Upper lobe of left lung (tissue), 6 donors: Measurements from ENCODE around the gene NF2. TPM values are rescaled to one million over a fixed set of nuclear protein-coding genes. Genes with fewer than 3 reads are reported as not detected.

Experiments used
- ATAC-seq, 2 donors: fragments of 200-7000 bp; cut with Tn5 transposase; one replicate each; pipeline ENCODE4 v1.9.1; 2022; ENCODE audit warnings: mild to moderate bottlenecking in 2 of 2, moderate library complexity in 2 of 2; ENCODE audit not compliant: low FRiP score in 2 of 2
- DNase-seq, 2 donors: peaks; one replicate each; pipeline ENCODE4 v3.0.0-alpha.2; 2019 to 2020
- H3K27ac ChIP-seq, 4 donors: fragments of 200-600 bp; sonication (generic); one replicate each; pipeline ENCODE4 v1.5.1; 2016 to 2019
- H3K27me3 ChIP-seq, 4 donors: fragments of 200-600 bp; sonication (generic); one replicate each; pipeline ENCODE4 v1.5.1; 2017 to 2019
- H3K36me3 ChIP-seq, 4 donors: fragments of 200-600 bp; sonication (generic); one replicate each; pipeline ENCODE4 v1.5.1; 2016 to 2019
- H3K4me1 ChIP-seq, 4 donors: fragments of 200-600 bp; sonication (generic); one replicate each; pipeline ENCODE4 v1.5.1; 2018 to 2019
- H3K4me3 ChIP-seq, 4 donors: fragments of 200-600 bp; sonication (generic); one replicate each; pipeline ENCODE4 v1.5.1; 2017 to 2019; ENCODE audit warnings: mild to moderate bottlenecking in 2 of 4, moderate library complexity in 1 of 4
- H3K9me3 ChIP-seq, 4 donors: fragments of 200-600 bp; sonication (generic); one replicate each; pipeline ENCODE4 v1.5.1; 2018 to 2019
- EP300 ChIP-seq, 4 donors: sonication (generic); formaldehyde crosslinking; IDR thresholded peaks; one replicate each; pipeline ENCODE4 v1.5.1; 2017; ENCODE audit warnings: antibody characterized with exemption in 4 of 4, control low read depth in 2 of 4
- POLR2A ChIP-seq, 4 donors: fragments of 450-650 bp; IDR thresholded peaks; one replicate each; pipeline ENCODE4 v1.5.1; 2016 to 2017; ENCODE audit warnings: antibody characterized with exemption in 4 of 4, mild to moderate bottlenecking in 2 of 4
- POLR2AphosphoS5 ChIP-seq, 2 donors: sonication (generic); formaldehyde crosslinking; IDR thresholded peaks; one replicate each; pipeline ENCODE4 v1.5.1; 2017; ENCODE audit warnings: antibody characterized with exemption in 2 of 2
- WGBS, 2 donors: methylation state at CpG; one replicate each; pipeline ENCODE4 v1.1.5; 2017 to 2018; 5-methylcytosine and 5-hydroxymethylcytosine counted together
- total RNA-seq, 6 donors: library from RNA; depleted of rRNA in 4 of 6; stranded (reverse); fragments of >200 nt in 4 of 6; gene quantifications; one replicate each; pipeline versions ENCODE4 v1.1.0 to v1.2.1, GENCODE V29; 2016 to 2021
- TF ChIP-seq, protein P1 (sequence below), 6 experiments: fragments of 450-650 bp in 4 of 6; fragments of 200-600 bp in 2 of 6; sonication (generic) in 2 of 6; IDR thresholded peaks; one replicate each; pipeline ENCODE4 v1.5.1; 2016 to 2019; ENCODE audit warnings: antibody characterized with exemption in 6 of 6
- donor health status: DM: no; HTN: no; CAD: no; lungs with moderate emphysema.
- donor health status: DM: no; HTN: yes; CAD: no; lungs with severe emphysema.

NF2 gene
- total RNA-seq, 6 donors from 2014 or later, result 31.2 to 43.8 (median 41.3) TPM

DNA sequence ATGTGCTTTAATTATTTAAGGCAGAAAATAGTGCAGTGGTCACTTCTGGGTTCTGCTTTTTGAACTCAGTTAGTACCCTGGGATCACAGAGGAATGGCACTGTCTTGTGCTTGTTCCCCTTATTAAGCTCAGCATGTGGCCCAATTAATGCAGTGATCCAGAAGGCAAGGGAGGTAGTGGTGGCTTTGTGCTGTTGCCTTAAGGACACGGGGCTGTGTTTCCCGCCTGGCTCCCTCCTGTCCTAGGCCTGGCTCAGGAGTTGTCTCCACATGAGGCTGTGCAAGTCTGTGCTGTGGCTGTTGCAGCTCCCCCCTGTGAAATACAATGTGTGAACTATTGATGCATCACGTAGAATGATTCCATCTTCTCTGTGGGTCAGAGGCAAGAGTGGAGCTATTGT, 67.2 kb downstream of the NF2 start:
- Histone ChIP-seq H3K4me1 (no peaks in the 10 kb centered on the region), H3K27me3 (no peaks in the 10 kb centered on the region), H3K36me3 (peaks cover 39 to 87% (median 61%) of the 10 kb centered on the region in 4 donors), H3K4me3 (no peak overlapping the region), H3K9me3 (no peaks in the 10 kb centered on the region), H3K27ac (no peak overlapping the region)
- DNase-seq (no peak), ATAC-seq (no peak)
- 90 to 95% methylated on average over 3 of the region's 3 CpGs for whole genome bisulfite sequencing, 2 donors
- no peak for TF ChIP-seq POLR2AphosphoS5 (IDR thresholded peaks at IDR 0.05)
- no peak for TF ChIP-seq EP300 (IDR thresholded peaks at IDR 0.05)
- TF ChIP-seq, protein P1, sequence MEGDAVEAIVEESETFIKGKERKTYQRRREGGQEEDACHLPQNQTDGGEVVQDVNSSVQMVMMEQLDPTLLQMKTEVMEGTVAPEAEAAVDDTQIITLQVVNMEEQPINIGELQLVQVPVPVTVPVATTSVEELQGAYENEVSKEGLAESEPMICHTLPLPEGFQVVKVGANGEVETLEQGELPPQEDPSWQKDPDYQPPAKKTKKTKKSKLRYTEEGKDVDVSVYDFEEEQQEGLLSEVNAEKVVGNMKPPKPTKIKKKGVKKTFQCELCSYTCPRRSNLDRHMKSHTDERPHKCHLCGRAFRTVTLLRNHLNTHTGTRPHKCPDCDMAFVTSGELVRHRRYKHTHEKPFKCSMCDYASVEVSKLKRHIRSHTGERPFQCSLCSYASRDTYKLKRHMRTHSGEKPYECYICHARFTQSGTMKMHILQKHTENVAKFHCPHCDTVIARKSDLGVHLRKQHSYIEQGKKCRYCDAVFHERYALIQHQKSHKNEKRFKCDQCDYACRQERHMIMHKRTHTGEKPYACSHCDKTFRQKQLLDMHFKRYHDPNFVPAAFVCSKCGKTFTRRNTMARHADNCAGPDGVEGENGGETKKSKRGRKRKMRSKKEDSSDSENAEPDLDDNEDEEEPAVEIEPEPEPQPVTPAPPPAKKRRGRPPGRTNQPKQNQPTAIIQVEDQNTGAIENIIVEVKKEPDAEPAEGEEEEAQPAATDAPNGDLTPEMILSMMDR (IDR thresholded peaks at IDR 0.05), result no peak
- TF ChIP-seq POLR2A (IDR thresholded peaks at IDR 0.05), result no peak

DNA sequence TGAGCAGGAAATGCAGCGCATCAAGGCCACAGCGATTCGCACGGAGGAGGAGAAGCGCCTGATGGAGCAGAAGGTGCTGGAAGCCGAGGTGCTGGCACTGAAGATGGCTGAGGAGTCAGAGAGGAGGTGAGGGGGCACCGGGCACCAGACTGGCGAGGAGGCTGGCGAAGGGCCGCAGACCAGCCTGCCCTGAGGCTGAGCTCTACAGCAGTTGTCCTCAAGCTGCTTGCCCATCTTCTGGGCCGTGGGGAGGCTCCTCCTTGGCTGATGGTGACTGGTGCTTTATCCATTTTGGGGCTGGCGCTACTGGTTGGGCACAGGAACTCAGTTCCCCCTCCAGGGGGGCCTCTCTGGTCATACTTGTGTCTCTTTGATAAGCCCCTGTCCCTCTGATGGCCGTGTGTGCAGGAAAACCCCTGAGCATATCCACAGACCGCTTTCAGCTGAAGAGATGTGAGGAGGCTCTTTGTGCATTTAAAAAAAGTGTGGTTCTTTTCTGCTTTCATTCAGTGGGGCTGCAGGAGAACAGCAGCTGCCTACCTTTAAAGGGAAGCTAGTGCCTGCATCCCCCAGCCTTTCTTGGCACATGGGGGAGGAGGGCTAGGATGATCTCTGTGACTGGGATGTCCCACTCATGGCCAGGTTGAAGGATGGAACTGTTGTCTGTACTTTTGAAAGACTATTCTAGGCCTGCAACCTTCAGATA, 70.1 kb downstream of the NF2 start:
- ATAC-seq (no peak), DNase-seq (no peak)
- Histone ChIP-seq H3K36me3 (peaks cover 47 to 99% (median 79%) of the 10 kb centered on the region in 4 donors), H3K9me3 (no peaks in the 10 kb centered on the region), H3K27me3 (no peaks in the 10 kb centered on the region), H3K4me1 (no peaks in the 10 kb centered on the region), H3K27ac (no peak overlapping the region), H3K4me3 (no peak overlapping the region)
- 94 to 96% methylated on average over 14 of the region's 14 CpGs for WGBS, 2 donors
- no peak for TF ChIP-seq POLR2A (IDR thresholded peaks at IDR 0.05)
- TF ChIP-seq POLR2AphosphoS5 (IDR thresholded peaks at IDR 0.05), result no peak
- no peak for TF ChIP-seq EP300 (IDR thresholded peaks at IDR 0.05)

DNA sequence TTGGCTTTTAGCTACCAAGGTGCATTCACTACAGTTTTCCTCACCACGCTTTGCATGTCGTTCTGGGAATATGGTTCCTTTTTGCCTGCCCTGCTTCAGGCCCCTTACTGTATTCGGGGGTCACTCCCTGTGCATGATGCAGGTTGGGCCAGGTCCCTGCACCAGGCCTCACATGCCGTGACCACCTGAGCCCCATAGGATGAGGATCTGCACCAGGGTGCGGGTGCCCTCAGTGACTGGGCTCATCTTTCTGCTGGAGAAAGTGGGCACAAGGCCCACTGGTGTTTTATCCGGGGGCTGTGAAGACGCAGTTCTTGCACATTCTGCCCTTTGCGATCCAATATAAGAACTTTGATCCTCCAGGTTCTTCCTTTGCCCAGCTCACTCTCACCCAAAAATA, 70.7 kb downstream of the NF2 start:
- ATAC-seq, result no peak
- no peak overlapping the region for H3K4me3 ChIP-seq
- H3K9me3 ChIP-seq, result no peaks in the 10 kb centered on the region
- DNase-seq, result no peak
- H3K27ac ChIP-seq, result no peak overlapping the region
- TF ChIP-seq POLR2A (IDR thresholded peaks at IDR 0.05) (no peak), POLR2AphosphoS5 (IDR thresholded peaks at IDR 0.05) (no peak), EP300 (IDR thresholded peaks at IDR 0.05) (no peak)
- TF ChIP-seq, protein P1 (IDR thresholded peaks at IDR 0.05), result no peak
- WGBS, 2 donors, result 93 to 97% methylated on average over 7 to 8 of the region's 8 CpGs
- H3K27me3 ChIP-seq, result no peaks in the 10 kb centered on the region
- H3K4me1 ChIP-seq, result no peaks in the 10 kb centered on the region
- peaks cover 49 to 99% (median 77%) of the 10 kb centered on the region in 4 donors for H3K36me3 ChIP-seq

DNA sequence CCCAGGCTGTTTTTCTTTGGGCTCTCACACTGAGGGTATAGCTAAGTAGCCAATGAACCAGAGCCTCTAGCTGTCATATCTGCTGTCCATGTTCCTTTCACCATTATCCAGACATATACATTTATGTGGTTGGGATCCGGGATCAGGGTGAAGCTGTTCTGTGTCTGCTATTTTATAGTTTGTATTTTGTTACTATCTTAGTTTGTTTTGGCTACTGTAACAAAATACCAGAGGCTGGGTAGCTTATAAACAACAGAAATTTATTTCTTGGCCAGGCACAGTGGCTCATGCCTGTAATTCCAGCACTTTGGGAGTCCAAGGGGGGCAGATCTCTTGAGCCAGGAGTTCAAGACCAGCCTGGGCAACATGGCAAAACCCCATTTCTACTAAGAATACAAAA, 75.9 kb downstream of the NF2 start:
- Histone ChIP-seq H3K36me3 (peaks cover 42 to 100% (median 83%) of the 10 kb centered on the region in 4 donors), H3K27ac (no peak overlapping the region), H3K9me3 (no peaks in the 10 kb centered on the region), H3K27me3 (no peaks in the 10 kb centered on the region), H3K4me3 (no peak overlapping the region), H3K4me1 (no peaks in the 10 kb centered on the region)
- DNase-seq, result no peak
- WGBS, 2 donors, result 72 to 100% methylated on average over 1 of the region's 1 CpG
- no peak for ATAC-seq
- TF ChIP-seq, protein P1 (IDR thresholded peaks at IDR 0.05), result no peak
- no peak for TF ChIP-seq POLR2AphosphoS5 (IDR thresholded peaks at IDR 0.05)
- no peak for TF ChIP-seq EP300 (IDR thresholded peaks at IDR 0.05)
- no peak for TF ChIP-seq POLR2A (IDR thresholded peaks at IDR 0.05)

DNA sequence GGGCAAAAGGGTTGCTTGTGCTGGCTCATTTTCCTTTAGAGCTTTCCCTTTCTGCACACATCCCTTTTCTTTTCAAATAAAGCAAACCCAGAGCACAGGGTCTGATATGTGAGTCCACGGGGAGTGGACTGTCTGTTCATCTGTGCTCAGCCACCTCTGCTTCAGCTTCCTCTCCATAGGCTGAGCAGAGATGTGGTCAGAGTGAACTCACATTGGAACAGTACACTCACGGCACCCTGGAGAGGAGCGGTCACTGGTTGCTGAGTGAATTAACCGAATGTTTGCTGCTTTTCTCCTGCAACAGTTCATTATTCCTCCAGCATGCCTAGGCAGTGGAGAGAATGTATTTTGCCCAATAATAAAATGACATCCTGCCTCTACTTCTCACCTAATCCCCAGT, 80.1 kb downstream of the NF2 start:
- no peaks in the 10 kb centered on the region for H3K4me1 ChIP-seq
- DNase-seq, result no peak
- H3K27ac ChIP-seq, result no peak overlapping the region
- no peaks in the 10 kb centered on the region for H3K27me3 ChIP-seq
- no peak overlapping the region for H3K4me3 ChIP-seq
- TF ChIP-seq POLR2A (IDR thresholded peaks at IDR 0.05) (no peak), POLR2AphosphoS5 (IDR thresholded peaks at IDR 0.05) (no peak), EP300 (IDR thresholded peaks at IDR 0.05) (no peak)
- TF ChIP-seq, protein P1 (IDR thresholded peaks at IDR 0.05), result no peak
- no peak for ATAC-seq
- H3K9me3 ChIP-seq, result no peaks in the 10 kb centered on the region
- peaks cover 16 to 96% (median 57%) of the 10 kb centered on the region in 4 donors for H3K36me3 ChIP-seq
- 89 to 91% methylated on average over 4 of the region's 4 CpGs for WGBS, 2 donors
